ENCODE measurements around the gene COL15A1. TPM values are rescaled to one million over a fixed set of nuclear protein-coding genes. Genes with fewer than 3 reads are reported as not detected.

The COL15A1 gene
- total RNA-seq, 1 experiment from 2014 or later: 0.22 TPM

DNA sequence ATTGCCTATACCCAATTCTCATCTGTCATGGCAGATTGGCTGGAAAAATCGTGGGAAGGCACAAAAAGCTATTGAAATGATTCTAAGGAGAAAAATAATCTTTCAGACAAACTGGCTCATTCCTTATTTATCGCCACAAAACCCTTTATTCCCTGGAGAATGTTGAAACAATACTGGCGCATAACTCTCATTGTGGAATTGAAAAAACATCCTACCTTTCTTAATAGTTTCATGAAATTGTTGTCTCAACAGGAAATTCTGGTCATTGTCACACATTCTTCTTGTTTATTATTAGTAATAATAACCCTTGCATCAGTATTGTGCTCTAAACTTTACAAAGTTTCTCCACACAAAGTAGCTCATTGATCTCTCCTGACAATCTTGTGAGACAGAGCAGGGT is 48.9 kb upstream of the COL15A1 start:
- Mint-ChIP-seq H3K36me3 (peaks cover 9% of the 10 kb centered on the region), H3K9me3 (peaks cover 21% of the 10 kb centered on the region), H3K4me1 (no peaks in the 10 kb centered on the region), H3K27ac (no peak overlapping the region), H3K4me3 (no peak overlapping the region), H3K27me3 (ENCODE audit: low read depth) (peaks cover 2% of the 10 kb centered on the region; the same call in 1 of the 2 replicates)
- ChIA-PET CTCF (no interaction called here), POLR2A (no interaction called here)
- TF ChIP-seq TP53 (CRISPR knock-in tag; IDR thresholded peaks at IDR 0.05): no peak
- TF ChIP-seq, protein P1, sequence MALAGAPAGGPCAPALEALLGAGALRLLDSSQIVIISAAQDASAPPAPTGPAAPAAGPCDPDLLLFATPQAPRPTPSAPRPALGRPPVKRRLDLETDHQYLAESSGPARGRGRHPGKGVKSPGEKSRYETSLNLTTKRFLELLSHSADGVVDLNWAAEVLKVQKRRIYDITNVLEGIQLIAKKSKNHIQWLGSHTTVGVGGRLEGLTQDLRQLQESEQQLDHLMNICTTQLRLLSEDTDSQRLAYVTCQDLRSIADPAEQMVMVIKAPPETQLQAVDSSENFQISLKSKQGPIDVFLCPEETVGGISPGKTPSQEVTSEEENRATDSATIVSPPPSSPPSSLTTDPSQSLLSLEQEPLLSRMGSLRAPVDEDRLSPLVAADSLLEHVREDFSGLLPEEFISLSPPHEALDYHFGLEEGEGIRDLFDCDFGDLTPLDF (CRISPR knock-in tag; IDR thresholded peaks at IDR 0.05): no peak
- TF ChIP-seq, protein P2, sequence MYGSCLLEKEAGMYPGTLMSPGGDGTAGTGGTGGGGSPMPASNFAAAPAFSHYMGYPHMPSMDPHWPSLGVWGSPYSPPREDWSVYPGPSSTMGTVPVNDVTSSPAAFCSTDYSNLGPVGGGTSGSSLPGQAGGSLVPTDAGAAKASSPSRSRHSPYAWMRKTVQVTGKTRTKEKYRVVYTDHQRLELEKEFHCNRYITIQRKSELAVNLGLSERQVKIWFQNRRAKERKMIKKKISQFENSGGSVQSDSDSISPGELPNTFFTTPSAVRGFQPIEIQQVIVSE (CRISPR knock-in tag; IDR thresholded peaks at IDR 0.05; ENCODE audit: borderline replicate concordance): no peak
- TF ChIP-seq OVOL2 (CRISPR knock-in tag; IDR thresholded peaks at IDR 0.05; ENCODE audit: borderline replicate concordance): no peak
- TF ChIP-seq PREB (CRISPR knock-in tag; IDR thresholded peaks at IDR 0.05; ENCODE audit: borderline replicate concordance): no peak
- no peak for TF ChIP-seq ETV6 (CRISPR knock-in tag; IDR thresholded peaks at IDR 0.05)
- no peak for TF ChIP-seq MYBL2 (CRISPR knock-in tag; IDR thresholded peaks at IDR 0.05)
- TF ChIP-seq MXD4 (CRISPR knock-in tag; IDR thresholded peaks at IDR 0.05; ENCODE audit: borderline replicate concordance): no peak
- TF ChIP-seq, protein P3, sequence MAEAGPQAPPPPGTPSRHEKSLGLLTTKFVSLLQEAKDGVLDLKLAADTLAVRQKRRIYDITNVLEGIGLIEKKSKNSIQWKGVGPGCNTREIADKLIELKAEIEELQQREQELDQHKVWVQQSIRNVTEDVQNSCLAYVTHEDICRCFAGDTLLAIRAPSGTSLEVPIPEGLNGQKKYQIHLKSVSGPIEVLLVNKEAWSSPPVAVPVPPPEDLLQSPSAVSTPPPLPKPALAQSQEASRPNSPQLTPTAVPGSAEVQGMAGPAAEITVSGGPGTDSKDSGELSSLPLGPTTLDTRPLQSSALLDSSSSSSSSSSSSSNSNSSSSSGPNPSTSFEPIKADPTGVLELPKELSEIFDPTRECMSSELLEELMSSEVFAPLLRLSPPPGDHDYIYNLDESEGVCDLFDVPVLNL (CRISPR knock-in tag; IDR thresholded peaks at IDR 0.05; ENCODE audit: borderline replicate concordance, low read depth): no peak
- TF ChIP-seq ZNF423 (CRISPR knock-in tag; IDR thresholded peaks at IDR 0.05): no peak
- ATAC-seq (no peak), DNase-seq (ENCODE audit: low spot score) (no peak)

DNA sequence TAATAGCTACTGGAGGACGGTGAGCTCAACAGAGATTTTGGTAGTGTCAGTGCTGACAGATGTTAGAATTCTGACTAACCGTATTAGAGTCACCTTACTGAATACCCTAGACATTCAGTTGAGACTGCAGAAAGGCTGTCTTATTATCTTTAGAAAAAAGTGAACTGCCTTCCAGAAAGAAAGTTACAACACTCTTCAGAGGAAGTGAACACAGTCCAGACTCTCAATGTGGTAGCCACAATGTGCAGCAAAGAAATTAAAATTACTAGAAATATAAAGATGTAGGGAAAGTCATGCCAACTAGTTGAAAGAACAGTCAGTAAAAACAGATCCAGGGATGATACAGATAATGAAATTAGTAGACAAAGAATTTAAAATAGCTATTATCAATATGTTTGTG is 47.1 kb upstream of the COL15A1 start:
- ATAC-seq: no peak
- no peak for DNase-seq (ENCODE audit: low spot score)
- TF ChIP-seq KAT7 (CRISPR knock-in tag; IDR thresholded peaks at IDR 0.05; ENCODE audit: borderline replicate concordance) (no peak), CREB1 (CRISPR knock-in tag; IDR thresholded peaks at IDR 0.05) (no peak), NR2C2 (CRISPR knock-in tag; IDR thresholded peaks at IDR 0.05) (no peak)
- H3K4me1 Mint-ChIP-seq: no peaks in the 10 kb centered on the region
- ChIA-PET CTCF (no interaction called here), POLR2A (no interaction called here)
- H3K9me3 Mint-ChIP-seq: peaks cover 21% of the 10 kb centered on the region
- peaks cover 9% of the 10 kb centered on the region for H3K36me3 Mint-ChIP-seq
- no peak overlapping the region for H3K4me3 Mint-ChIP-seq
- peaks cover 2% of the 10 kb centered on the region; the same call in 1 of the 2 replicates for H3K27me3 Mint-ChIP-seq (ENCODE audit: low read depth)
- H3K27ac Mint-ChIP-seq: no peak overlapping the region

GRCh38 chr9:98897745-98898144 is 46.0 kb upstream of the COL15A1 start:
- no peaks in the 10 kb centered on the region for H3K4me1 Mint-ChIP-seq
- H3K4me3 Mint-ChIP-seq: no peak overlapping the region
- POLR2A ChIA-PET: no interaction called here
- peaks cover 9% of the 10 kb centered on the region for H3K36me3 Mint-ChIP-seq
- no peak overlapping the region for H3K27ac Mint-ChIP-seq
- CTCF ChIA-PET: no interaction called here
- TF ChIP-seq ESRRA (CRISPR knock-in tag; IDR thresholded peaks at IDR 0.05; ENCODE audit: borderline replicate concordance) (no peak), MXD4 (CRISPR knock-in tag; IDR thresholded peaks at IDR 0.05; ENCODE audit: borderline replicate concordance) (no peak), NFYB (CRISPR knock-in tag; conservative IDR thresholded peaks at IDR 0.05; ENCODE audit: low read depth) (no peak), ZNF121 (CRISPR knock-in tag; IDR thresholded peaks at IDR 0.05) (no peak), ZNF317 (CRISPR knock-in tag; IDR thresholded peaks at IDR 0.05; ENCODE audit: borderline replicate concordance, low read depth) (no peak), SP1 (CRISPR knock-in tag; conservative IDR thresholded peaks at IDR 0.05) (no peak), NR2C2 (CRISPR knock-in tag; IDR thresholded peaks at IDR 0.05) (no peak), CTCF (IDR thresholded peaks at IDR 0.05) (no peak), TEAD4 (CRISPR knock-in tag; IDR thresholded peaks at IDR 0.05) (no peak), FOXJ3 (CRISPR knock-in tag; IDR thresholded peaks at IDR 0.05; ENCODE audit: borderline replicate concordance) (no peak), SMAD3 (CRISPR knock-in tag; IDR thresholded peaks at IDR 0.05; ENCODE audit: borderline replicate concordance) (no peak), TP53 (CRISPR knock-in tag; IDR thresholded peaks at IDR 0.05) (no peak), ZNF423 (CRISPR knock-in tag; IDR thresholded peaks at IDR 0.05) (no peak)
- TF ChIP-seq, protein P1 (CRISPR knock-in tag; IDR thresholded peaks at IDR 0.05): no peak
- TF ChIP-seq, protein P4, sequence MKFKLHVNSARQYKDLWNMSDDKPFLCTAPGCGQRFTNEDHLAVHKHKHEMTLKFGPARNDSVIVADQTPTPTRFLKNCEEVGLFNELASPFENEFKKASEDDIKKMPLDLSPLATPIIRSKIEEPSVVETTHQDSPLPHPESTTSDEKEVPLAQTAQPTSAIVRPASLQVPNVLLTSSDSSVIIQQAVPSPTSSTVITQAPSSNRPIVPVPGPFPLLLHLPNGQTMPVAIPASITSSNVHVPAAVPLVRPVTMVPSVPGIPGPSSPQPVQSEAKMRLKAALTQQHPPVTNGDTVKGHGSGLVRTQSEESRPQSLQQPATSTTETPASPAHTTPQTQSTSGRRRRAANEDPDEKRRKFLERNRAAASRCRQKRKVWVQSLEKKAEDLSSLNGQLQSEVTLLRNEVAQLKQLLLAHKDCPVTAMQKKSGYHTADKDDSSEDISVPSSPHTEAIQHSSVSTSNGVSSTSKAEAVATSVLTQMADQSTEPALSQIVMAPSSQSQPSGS (CRISPR knock-in tag; IDR thresholded peaks at IDR 0.05; ENCODE audit: borderline replicate concordance, low read depth): no peak
- H3K9me3 Mint-ChIP-seq: peaks cover 21% of the 10 kb centered on the region
- ATAC-seq: no peak
- peaks cover 2% of the 10 kb centered on the region; the same call in 1 of the 2 replicates for H3K27me3 Mint-ChIP-seq (ENCODE audit: low read depth)
- no peak for DNase-seq (ENCODE audit: low spot score)

Data from WTC11 (cell line).